Left ventricle myocardium inferior (tissue), 1 donor: ENCODE data around the gene PTK7. TPM values are rescaled to one million over a fixed set of nuclear protein-coding genes. Genes with fewer than 3 reads are reported as not detected.

Source experiments
- DNase-seq: peaks from one replicate; pipeline ENCODE4 v3.0.0-alpha.2; 2020
- H3K27ac ChIP-seq: fragments of 200-600 bp; replicated peaks from 2 replicates; pipeline ENCODE4 v1.8.0; 2021
- H3K27me3 ChIP-seq: fragments of 200-600 bp; 2 replicates; pipeline ENCODE4 v1.8.0; 2021; ENCODE audit warnings: low read depth
- H3K36me3 ChIP-seq: fragments of 200-600 bp; 2 replicates; pipeline ENCODE4 v1.8.0; 2021
- H3K4me1 ChIP-seq: fragments of 200-600 bp; 2 replicates; pipeline ENCODE4 v1.8.0; 2021
- H3K4me3 ChIP-seq: fragments of 200-600 bp; 2 replicates; pipeline ENCODE4 v1.8.0; 2021; ENCODE audit warnings: mild to moderate bottlenecking, moderate library complexity
- H3K9me3 ChIP-seq: fragments of 200-600 bp; replicated peaks from 2 replicates; pipeline ENCODE4 v1.8.0; 2021
- intact Hi-C: fragments of 100-400 bp; cut with micrococcal nuclease; formaldehyde crosslinking; loops from one replicate; pipeline ENCODE4 v1.11.0; 2022
- total RNA-seq: library from RNA; stranded (reverse); fragmentation: NEBNext Ultra II Directional; extraction: Animal tissue kit (Norgen Biotek cat#: 25700); gene quantifications from one replicate; pipeline ENCODE4 v1.2.1, GENCODE V29; 2021
- TF ChIP-seq, protein P1 (sequence below): fragments of 200-600 bp; IDR thresholded peaks from 2 replicates; pipeline ENCODE4 v1.8.0; 2021; ENCODE audit warnings: antibody characterized with exemption, mild to moderate bottlenecking, borderline replicate concordance
- donor health status: DM: no; HTN: yes; CAD: no; lungs with severe emphysema.

The PTK7 gene
- total RNA-seq, 1 donor from 2014 or later: 2.6 TPM

DNA sequence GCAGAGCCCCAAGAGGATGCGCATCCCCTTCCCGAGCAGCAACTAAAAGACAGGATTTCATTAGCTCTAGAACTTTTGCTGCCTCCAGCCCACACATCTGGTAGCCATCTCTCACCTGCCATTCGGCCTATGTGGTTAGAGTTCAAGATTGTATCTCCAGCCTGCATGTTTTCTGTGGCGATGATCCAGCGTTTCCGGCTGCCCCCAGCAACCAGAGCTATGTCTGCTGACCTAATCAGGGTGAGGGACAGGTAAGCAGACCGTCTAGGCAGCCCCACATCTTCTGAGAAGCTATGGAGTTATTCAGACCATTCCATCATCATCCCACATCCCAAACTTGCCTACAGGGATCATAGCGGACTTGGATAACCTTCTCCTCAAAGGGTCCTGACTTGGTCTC lies 20.1 kb upstream of the PTK7 start:
- Histone ChIP-seq H3K27me3 (no peaks in the 10 kb centered on the region), H3K4me3 (no peak overlapping the region), H3K4me1 (peaks cover 50% of the 10 kb centered on the region), H3K27ac (no peak overlapping the region), H3K9me3 (no peaks in the 10 kb centered on the region), H3K36me3 (peaks cover 32% of the 10 kb centered on the region)
- TF ChIP-seq, protein P1, sequence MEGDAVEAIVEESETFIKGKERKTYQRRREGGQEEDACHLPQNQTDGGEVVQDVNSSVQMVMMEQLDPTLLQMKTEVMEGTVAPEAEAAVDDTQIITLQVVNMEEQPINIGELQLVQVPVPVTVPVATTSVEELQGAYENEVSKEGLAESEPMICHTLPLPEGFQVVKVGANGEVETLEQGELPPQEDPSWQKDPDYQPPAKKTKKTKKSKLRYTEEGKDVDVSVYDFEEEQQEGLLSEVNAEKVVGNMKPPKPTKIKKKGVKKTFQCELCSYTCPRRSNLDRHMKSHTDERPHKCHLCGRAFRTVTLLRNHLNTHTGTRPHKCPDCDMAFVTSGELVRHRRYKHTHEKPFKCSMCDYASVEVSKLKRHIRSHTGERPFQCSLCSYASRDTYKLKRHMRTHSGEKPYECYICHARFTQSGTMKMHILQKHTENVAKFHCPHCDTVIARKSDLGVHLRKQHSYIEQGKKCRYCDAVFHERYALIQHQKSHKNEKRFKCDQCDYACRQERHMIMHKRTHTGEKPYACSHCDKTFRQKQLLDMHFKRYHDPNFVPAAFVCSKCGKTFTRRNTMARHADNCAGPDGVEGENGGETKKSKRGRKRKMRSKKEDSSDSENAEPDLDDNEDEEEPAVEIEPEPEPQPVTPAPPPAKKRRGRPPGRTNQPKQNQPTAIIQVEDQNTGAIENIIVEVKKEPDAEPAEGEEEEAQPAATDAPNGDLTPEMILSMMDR: no peak
- intact Hi-C loops: no loop called here
- no peak for DNase-seq

DNA sequence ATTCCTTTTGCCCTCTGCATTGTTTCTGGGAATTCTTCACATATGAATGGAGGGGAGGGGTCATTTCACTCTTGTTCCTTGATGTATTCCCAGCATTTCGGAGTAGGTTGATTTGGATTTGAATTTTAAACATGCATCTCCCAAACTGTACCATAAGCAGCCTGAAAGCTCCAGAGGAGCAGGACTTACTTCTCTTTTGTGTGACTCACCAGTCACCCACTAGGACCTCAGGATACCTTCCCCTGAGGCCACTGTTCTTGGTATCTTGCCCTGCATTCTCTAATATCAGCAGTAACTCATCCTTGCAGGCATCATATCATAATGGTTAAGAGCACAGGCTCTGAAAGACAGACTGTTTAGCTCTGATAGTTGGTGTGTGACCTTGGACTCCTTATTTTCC lies 17.6 kb upstream of the PTK7 start:
- peaks cover 44% of the 10 kb centered on the region for H3K36me3 ChIP-seq
- peaks cover 48% of the 10 kb centered on the region for H3K4me1 ChIP-seq
- H3K9me3 ChIP-seq: no peaks in the 10 kb centered on the region
- H3K27ac ChIP-seq: peak overlapping the region; percentile 93
- DNase-seq: no peak
- H3K4me3 ChIP-seq: peak overlapping the region; percentile 82
- TF ChIP-seq, protein P1: no peak
- H3K27me3 ChIP-seq: no peaks in the 10 kb centered on the region
- intact Hi-C loops: no loop called here

DNA sequence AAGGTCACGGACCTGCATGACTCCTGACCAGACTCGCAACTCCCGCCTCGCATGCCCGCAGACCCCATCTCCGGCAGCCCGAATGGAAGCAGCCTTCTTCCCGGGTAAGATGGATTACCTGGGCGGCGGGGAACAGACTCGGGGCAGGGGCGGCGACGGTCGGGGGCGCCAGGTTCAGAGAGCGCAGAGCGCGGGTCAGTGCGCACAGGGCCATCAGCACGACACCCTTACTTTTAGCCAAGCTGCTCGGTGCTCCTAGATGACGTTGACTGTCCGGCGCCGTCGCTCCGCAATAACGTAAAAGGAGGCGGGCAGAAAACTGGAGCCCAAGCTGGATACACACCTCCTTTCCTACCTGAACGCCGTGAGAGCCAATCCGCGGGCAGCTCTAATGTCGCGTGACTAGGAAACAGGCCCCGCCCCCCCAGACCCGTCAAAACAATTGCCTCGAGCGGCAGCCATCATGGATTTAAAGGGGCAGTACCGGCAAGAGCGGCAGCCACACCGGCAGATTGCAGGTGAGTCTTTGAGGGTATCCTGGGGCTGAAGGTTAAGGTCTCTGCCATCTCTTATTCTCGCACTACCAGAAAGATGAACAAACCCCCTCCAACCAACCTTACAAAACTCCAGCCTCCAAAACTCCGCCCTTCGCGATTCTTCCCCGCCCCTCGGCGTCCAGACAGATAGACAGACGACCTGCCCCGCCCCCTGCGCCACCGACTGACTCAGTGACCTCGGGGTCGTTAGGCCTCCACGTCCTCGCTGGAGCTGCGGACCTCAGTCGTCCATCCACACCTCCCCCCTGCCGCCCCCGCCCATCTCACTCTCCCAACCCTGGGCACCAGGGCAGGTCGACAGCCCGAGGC lies 16.7 kb upstream of the PTK7 start, which contains the start of the genes KLC4 and MRPL2:
KLC4 (plus strand) TSS at position 464 of the 866 bp plus-strand sequence. CDS start 1,705 bp downstream, outside the sequence.
MRPL2 (minus strand) TSS at position 267 of the 866 bp plus-strand sequence; CDS start at position 214, 53 bp downstream.
- Histone ChIP-seq H3K9me3 (no peaks in the 10 kb centered on the region), H3K4me3 (peak within 1 kb of the TSS; percentile 82), H3K27me3 (no peaks in the 10 kb centered on the region), H3K36me3 (peaks cover 53% of the 10 kb centered on the region), H3K4me1 (peaks cover 41% of the 10 kb centered on the region), H3K27ac (peak within 1 kb of the TSS; percentile 93)
- TF ChIP-seq, protein P1: no peak
- peak; percentile 99 for DNase-seq
- intact Hi-C loops: no loop called here

DNA sequence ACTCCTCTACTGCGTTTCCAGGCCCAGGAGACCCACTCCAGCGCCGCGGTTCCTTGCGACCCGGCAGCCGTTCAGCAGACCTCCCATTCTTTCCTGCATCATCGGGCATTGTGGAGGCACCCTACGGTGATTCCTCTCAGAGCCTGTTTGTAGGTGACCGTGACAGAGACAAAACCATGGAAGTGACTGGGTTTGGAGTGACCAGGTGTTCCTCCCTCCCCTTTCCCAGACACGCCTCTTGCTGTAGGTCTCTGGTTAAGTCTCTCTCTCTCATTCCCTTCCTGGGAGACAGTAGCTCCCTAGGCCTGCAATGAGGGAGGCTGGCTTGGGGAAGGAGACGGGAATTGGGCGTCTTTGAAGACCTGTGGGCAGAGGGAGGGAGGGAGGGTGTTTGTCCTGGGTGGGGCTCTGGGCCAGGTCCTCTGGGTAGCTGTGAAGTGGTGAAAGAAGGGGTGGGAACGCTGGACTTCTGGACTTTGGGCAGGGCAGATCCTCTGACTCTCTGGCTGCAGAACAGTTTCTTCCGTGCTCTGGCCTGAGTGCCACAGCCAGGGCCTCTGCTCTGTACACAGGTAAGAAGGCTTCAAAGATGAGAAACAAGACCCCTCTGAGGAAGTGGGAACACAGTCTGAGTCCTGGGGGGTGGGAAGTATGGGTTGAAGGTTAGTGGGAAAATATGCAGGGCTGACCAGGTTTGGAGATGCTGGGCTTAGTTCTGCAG lies 15.9 kb upstream of the PTK7 start:
- H3K9me3 ChIP-seq: no peaks in the 10 kb centered on the region
- H3K4me1 ChIP-seq: peaks cover 37% of the 10 kb centered on the region
- TF ChIP-seq, protein P1: no peak
- intact Hi-C loops: no loop called here
- peak overlapping the region; percentile 82 for H3K4me3 ChIP-seq
- no peak for DNase-seq
- peaks cover 55% of the 10 kb centered on the region for H3K36me3 ChIP-seq
- no peaks in the 10 kb centered on the region for H3K27me3 ChIP-seq
- peak overlapping the region; percentile 93 for H3K27ac ChIP-seq

DNA sequence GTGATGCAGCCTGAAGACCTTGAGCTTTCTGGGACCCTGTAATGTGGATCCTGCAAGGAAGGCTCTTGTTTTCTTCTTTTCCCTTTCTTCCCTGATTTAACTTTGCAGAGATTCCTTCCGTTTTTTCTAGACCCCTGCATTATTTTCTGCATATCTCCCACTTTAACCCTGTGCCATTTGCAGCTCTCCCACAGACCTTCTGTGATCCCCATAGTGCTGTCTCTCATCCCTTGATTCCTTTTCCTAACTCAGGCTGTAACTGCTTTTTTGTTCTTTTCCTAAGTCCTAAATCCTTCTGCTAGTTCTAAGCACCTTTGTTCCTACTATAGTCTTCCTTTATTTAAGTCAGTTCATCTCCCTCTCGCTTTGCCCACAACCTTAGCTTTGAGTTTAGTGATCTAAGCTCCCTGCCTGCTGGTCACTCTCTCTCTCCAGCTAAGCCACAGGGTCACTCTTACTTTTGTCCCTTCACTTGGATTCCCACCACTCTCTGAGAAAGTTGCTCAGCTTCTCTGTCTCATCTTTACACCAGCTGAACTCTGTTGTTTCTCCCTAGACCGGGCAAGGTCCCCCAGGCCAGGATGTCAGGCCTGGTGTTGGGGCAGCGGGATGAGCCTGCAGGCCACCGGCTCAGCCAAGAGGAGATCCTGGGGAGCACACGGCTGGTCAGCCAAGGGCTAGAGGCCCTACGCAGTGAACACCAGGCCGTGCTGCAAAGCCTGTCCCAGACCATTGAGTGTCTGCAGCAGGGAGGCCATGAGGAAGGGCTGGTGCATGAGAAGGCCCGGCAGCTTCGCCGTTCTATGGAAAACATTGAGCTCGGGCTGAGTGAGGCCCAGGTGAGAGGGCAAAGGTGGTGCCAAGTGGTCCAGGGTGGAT lies 15.1 kb upstream of the PTK7 start:
- Histone ChIP-seq H3K9me3 (no peaks in the 10 kb centered on the region), H3K27ac (peak overlapping the region; percentile 93), H3K27me3 (no peaks in the 10 kb centered on the region), H3K4me1 (peaks cover 37% of the 10 kb centered on the region), H3K36me3 (peaks cover 55% of the 10 kb centered on the region), H3K4me3 (peak overlapping the region; percentile 82)
- no peak for DNase-seq
- intact Hi-C loops: no loop called here
- TF ChIP-seq, protein P1: no peak
